Measurements from ENCODE around the gene PTPRG.
A peak's percentile ranks its signal among the peaks of the same experiment; 100 is the strongest.
"Not testable (repeated sequence)": the region's sequence is repeated elsewhere in the genome, so short reads cannot be mapped to it uniquely, and the experiment has no call there.

PTPRG gene

DNA sequence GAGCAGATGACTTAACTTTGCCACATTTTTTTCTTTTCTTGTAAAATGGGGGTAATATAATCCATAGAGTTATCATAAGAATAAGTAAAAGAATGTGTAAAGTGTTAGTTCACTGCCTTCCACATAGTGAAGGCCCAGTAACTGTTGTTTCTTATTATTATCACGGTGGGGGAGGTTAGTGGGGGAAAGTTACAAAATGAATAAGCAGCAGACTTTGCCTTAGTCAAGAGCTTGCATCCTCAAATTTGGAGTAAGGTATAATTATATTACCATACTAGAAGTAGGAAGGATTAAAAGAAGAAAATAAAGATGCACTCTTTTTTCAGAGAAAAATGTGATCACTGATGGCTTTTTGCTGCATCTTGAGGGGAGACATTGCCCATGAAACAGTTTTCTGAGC lies 247.6 kb downstream of the PTPRG start:
- no peak for DNase-seq

DNA sequence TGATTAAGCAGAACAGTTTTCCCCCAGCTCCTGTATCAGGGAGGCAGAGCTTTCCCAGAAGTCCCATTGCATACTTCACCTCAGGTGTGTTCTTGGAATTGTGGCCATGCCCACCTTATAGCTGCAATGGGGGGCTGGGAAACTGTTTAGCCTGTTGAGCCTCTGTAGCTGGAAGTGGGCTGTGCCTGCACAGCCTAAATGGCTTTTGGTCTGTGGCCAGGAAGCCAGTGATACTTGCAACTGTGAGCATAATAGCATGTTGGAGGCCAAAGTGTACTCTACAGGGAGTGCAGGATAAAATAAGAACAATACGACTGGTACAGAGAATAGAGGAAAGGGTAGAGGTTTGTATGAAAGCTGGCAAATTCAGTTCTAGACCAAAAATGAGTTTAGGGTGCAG lies 248.5 kb downstream of the PTPRG start:
- DNase-seq: no peak

DNA sequence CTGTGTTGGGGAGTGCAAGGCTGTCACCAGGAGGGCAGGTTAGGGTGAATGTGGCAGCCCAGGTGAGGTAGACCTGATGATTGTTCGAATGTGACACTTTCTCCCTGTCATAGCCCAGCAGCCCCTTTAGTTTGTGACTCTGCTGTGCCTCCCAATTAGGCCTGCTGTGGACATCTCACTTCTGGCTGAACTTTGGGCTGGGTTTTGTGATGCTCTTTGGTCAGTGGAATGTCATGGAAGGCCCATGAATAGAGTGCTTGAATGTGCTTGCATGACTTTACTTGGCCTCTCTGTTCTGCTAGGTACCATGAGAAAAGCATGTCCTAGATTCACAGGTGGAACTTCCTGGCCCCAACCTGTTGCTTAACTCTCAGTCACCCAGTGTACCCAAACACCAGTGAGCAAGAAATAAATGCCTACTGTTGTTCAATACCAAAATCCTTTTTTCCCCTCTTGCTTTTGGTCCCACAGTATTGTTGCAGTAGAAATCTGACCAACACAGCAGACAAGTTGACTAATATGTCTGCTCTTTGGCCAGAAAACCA lies 249.7 kb downstream of the PTPRG start:
- DNase-seq: no peak

DNA sequence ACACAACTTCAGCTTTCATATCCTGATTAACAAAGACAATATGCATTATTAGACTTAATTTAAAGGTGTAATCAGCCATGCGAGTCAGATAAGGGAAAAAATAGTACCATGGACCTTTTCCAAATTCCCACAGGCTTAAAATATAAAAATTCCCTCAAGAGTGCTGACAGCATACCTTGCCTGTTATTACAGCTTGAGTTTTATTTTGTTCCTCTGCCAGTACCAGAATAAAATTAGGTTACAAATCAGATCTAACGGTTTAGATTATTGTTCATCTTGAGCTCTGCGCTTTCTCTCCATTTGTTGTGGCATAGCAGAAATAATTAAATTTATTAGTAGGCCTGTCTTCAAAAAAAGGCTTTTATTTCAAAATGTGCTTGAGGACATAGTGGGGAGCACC lies 250.3 kb downstream of the PTPRG start:
- DNase-seq: no peak

DNA sequence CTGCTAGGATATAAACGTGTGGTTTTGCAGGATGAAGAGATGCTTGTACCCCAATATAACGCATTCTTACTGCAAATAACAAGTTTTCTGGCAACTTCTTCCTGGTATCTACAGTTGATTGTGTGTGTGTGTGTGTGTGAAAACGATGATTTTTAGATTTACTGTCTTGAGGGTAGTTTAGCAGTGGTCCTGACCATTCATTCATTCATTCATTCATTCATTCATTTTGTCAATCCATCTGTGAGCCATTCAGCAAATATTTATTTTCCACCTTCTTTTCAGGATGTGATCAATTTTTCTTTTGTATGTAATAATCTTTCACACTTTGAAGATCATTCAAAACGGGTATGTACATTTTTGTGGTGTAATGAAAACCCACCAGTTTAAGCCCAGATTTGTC lies 250.7 kb downstream of the PTPRG start:
- no peak for DNase-seq

DNA sequence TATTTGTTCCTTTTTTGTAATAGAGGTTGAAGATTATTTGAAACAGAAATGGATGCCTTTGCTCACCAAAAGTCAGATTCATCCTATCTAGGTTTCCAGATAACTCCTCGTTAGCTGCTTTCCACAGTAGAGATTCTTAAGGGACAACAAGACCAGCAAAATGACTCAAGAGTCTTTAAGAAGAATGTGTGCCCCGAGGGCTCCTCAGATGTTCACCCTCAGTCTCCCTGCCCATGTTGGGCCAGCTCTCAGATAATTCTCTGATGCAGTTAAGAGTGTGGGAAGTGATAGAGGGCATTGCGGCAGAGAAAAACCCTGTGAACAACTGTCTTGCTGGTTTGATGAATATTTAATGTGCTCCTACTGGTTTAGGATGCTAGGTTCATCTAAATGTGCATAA lies 251.1 kb downstream of the PTPRG start:
- DNase-seq: no peak

DNA sequence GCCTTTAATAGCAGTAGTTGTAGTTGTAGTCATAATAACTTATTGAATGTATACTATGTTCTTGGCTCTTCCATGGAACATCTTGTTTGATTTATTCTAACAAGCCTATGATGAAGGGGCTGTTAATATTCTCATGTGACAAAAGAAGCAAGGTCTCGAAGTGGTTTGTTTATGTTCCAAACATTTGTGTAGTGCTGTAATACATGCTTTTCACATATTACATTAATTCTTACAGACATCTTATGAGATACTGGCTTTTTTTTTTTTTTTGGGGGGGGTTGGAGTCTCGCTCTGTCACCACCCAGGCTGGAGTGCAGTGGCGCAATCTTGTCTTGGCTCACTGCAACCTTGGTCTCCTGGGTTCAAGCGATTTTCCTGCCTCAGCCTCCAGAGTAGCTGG lies 252.3 kb downstream of the PTPRG start:
- DNase-seq: no peak

DNA sequence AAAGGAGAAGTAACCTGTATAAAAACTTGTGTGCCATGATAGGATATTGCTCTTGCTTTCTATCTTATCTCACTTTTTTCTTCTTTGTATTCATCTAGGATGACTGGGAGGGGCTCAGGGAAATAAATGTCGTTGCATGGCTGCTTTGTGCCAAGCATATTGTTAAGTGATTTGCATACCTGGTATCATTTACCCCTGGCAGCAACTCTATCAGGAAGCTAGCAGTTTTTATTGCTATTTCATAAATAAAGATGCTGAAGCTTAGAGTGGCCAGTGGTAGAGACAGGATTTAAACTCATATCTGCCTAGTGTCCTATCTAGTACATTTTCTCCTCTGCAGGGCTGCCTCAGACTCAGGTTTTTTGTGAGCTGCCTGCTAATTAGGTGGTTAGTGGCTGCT lies 253.3 kb downstream of the PTPRG start:
- no peak for DNase-seq

DNA sequence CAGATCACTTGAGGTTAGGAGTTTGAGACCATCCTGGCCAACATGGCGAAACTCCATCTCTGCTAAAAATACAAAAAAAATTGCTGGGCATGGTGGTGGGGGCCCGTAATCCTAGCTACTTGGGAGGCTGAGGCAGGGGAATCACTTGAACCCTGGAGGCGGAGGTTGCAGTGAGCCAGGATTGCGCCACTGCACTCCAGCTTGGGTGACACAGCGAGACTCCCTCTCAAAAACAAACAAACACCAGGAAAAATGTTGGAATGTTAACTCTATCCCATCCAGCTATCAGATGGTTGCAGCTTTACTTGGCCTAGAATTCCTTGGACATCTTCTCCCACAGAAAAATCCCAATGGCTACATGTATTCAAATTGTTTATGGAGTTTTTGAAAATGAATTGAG lies 254.9 kb downstream of the PTPRG start:
- DNase-seq: not testable (repeated sequence)

DNA sequence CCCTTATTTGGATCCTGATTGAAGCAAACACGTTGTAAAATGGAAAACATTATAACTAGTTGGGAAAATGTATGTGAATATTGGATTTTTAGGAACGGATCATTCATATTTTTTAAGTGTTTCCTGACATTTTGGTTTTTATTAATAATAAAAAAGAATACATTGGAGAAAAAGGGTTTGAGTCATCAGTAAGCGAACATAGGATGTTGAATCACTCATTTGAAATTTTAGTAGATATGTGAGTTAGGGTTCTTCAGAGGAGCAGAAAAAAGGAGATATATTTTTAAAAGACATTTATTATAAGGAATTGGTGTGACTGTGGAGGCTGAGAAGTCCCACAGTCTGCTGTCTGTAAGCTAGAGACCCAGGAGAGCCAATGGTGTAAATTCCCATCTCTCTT lies 258.5 kb downstream of the PTPRG start:
- no peak for DNase-seq

DNA sequence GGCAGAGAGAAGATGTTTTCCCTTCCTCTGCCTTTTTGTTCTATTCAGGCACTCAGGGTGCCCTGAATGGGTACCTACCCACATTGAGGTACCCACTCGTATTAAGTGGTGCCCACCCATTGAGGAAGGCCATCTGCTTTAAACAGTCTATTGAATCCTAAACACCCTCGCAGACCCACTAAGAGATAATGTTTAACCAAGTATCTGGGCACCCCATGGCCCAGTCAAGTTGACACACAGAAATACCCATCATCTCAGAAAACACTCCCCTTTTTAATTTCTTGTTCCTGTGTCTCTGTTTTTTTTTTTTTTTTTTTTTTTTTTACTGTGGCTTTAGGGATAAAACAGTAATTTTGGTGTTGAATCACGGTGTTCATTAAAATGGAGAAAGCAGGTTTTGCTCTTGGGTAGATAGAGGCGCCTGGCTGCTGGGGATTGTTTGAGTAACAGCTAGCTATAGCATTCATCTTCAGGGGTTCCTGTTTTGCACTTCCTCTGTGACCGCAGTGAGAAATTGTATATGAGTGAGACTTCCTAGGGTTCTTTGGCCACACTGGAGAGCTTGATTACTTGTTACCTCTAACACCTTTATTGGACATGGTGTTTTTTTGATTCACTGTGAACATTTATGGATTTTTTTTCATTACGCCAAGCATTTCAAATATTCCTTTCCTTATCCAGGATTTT lies 259.1 kb downstream of the PTPRG start:
- no peak for DNase-seq

DNA sequence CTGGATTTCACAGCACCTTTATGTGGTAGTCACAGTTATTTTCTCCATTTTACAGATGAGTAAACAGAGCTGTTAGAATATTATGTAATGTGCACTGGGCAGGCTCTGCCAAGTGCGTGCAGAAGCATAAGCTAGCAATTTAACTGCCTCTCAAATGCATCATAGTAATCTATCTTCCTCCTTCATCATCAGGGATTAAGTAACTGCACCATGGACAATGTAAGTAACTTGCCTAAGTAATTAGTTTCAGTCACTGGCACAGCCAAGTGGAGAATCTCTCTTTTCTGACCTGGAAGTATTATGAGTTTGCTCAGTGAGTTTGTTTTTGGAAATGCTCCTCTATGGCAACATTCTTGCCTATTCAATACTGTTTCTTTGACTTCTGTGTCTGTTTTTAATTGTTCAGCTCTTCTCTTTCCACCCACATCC lies 260.5 kb downstream of the PTPRG start:
- no peak for DNase-seq

DNA sequence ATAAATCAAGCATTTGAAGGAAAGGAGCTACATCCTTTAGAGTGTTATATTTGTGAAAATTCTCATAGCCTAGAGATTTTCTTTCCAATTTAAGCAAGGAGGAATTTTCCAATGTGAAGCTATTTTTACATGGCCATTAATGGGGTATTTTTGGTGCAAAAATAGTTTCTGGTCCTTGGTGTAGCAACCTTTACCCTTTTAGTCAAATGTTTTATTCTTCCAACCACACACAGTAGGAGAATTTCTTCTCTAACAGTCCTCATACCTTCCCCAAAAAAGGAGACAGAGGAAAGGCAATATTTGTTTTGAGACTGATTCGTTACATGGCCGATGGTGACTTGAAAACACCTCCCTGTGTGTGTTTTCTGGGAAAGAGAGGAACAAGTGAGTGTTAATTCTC lies 261.2 kb downstream of the PTPRG start:
- DNase-seq: no peak

DNA sequence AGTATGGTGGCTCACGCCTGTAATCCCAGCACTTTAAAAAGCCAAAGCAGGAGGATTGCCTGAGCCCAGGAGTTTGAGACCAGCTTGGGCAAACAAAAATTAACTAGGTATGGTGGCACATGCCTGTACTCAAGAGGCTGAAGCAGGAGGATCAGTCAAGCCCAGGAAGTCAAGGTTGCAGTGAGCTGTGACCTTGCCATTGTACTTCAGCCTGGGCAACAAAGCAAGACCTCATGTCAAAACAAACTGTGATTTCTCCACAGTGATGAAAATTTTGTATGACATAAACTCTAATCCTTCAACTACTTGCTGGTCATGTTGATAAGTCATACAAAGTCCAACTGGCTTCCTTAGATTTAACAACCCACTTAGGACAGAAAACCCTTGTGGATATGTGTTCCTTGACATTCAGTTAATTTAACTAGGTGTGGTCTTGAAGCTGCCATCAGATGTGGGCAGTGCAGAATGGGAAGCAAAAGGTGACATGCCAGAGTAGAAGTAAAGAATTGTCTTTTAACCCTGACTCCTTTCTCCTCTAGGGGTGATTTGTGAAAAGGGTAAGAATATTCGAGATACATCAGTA lies 263.3 kb downstream of the PTPRG start:
- no peak for DNase-seq

DNA sequence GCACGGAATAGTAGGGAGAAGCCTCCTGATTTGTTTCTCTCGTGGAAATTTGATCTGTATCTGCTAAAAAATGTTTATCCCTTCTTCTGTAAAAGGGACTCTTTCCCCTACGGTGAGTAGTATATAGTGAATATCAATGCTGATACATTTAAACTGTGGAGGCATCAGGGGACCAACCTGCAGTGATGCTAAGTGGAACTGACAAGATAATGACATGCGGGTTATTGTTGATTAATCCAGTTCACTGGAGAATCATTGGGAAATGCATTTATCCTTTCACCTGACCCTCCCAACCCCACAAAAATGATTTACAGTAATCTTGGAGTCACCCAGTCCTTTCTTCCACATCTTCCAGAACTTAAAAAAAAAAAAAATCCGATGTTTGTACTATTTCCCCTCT lies 264.8 kb downstream of the PTPRG start:
- DNase-seq: no peak

DNA sequence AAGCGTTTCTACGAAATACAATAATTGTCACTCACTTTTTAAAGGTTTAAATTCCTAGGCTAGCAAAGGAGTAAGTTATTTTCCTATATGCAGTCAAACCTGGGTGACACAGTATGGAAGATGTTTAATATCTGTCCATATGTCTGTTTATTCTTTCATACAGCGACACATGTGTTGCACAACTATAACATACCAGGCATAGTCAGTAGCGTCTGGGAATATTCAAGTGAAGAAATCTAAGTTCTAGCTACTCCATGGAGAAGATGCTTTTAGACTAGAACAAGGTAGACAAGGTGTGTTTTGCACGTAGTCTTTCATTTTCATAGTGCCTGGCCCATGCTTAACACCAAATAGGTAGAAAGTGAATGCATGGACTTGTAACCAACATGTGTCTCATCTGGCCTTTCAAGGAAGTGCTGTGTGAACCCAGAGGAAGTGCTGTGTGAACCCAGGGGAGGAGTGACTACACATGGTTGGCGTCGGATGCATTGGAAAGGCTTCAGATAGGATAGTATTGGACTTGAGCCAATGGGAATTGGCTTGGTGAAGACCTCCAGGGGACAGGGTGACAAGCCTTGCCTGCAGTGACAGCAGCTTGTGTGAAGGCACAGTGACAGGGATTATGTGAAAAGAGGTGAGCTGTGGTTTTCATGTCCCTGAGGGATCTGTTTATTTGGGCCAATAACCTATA lies 267.0 kb downstream of the PTPRG start:
- peak; percentile 19 for DNase-seq

DNA sequence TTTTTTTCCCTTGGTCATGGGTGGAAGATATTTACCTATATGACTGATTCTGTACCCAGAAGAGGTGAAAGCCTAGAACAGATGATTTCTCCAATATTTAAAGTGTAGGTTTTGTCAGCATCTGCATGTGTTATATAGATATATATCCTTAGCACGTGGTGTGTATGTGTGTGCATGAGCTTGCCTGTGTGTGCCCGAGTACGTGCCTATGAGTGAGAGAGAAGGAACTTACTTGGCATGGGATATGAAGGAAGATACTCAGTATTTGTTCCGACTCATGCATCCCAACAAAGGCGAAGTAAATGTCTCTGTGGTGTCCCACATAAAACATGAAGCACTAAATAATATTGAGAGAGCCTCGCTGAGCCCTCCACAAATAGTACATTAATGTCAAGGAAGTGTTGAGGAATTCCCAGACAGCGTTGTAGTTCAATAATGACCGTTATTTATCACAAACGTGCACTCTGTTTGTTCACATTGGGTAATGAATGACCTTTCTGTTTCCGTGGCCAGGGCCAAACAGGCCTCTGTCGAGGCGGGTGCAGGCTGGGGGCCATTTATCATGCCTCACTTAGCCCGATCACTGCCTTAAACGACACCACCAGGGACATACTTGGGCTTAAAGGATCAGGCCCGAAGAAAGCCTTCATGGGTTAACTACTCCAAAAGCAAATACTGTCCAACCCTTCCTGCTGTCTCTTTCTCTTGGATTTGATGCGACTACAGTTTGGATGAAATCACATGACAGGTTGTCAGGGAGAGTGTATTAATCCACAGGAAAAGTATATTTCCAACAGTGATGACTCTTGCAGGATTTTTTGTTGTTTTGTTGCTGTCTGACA lies 267.7 kb downstream of the PTPRG start:
- DNase-seq: no peak

DNA sequence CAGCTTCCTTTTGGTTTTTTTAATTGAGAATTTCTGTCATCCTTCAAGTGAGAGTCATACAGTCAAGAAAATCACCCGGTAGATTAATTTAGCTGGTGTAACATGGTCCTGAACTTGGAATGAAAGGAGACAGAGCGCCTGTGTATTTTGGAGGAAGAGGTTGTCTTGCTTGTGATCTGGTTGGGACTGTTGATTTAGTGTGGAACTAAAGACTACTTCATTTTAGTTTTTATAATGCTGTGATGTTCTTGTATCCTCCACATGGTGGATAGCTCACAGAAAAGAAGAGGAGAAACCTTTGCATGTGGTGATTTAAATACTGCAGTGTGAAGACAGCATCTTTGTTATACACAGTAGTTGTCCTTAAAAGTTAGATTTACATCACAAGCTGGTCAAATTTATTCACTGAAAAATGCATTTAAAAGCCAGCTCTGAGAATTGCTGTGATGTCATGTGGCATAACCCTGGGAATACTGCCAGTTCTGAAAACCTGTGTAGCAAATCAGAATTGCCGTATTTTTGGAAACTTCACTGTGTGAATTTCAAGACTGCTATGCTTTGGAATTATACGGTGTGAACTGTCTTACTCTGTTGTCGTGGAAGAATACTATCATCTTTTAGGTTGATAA lies 268.5 kb downstream of the PTPRG start:
- peak; percentile 1 for DNase-seq

DNA sequence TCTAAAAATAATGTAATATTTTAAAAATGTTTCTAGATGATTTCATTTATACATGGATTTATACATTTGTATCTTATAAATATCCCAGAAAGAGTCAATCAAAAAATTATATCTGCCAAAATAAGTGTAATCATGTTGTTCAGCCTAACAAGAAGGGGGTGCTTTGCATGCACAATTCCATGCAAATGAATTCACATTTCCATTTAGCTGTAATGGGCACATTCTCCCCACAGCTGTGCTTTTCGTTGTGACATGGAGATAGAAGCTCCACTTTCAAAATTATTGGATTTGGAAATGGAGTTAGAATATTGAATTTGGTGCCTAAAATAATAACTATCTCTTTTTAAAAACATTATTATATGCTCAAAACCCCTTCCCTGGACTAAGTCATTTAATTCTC lies 270.6 kb downstream of the PTPRG start:
- no peak for DNase-seq

DNA sequence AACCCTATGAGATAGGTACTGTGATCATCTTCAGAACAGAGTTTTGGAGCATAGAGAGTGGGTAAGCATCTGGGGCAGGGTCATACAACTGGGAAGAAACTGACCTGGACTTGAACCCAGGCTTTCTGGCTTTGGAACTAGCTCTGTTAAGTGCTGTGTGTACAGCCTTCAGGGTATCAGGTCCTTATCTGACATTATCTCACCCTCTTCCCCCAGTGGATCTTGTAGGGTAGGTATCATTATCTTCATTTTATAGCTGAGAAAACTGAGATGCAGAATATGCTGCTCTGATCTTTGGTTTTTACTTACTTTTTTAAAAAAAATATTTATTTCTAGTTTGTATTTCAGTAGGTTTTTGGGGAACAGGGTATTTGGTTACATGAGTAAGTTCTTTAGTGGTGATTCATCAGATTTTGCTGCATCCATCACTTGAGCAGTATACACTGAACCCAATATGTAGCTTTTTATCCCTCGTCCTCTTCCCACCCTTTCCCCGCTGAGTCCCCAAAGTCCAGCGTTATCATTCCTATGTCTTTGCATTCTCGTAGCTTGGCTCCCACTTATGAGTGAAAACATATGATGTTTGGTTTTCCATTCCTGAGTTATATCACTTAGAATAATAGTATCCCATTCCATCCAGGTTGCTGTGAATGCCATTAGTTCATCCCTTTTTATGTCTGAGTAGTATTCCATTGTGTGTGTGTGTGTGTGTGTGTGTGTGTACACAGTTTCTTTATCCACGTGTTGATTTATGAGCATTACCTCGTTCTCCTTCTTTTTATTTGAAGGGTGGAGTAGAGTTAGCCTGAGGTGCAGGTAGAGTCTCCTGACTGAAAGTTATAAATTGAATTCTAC lies 271.2 kb downstream of the PTPRG start:
- DNase-seq: no peak

DNA sequence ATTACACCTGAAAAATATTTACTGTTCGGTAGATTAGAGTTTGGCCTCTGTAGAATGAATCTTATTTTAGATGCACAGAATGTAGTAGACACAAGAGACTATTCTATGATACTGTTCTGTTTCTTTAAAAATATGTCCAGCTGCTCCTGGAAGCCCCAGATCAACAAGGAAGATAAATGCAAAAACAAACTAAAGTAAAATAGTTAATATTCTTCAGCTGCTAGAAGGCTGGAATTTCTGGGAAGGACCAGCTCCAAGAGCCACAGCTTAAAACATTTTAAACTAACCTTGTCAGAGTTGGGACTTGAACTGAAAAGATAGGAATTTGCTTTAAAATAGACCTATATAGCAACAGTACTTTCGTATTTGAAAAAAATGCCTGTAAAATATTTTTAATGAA lies 277.9 kb downstream of the PTPRG start:
- no peak for DNase-seq
